Right atrium auricular region (tissue), 2 donors: ENCODE results near the gene IKZF1. TPM values are rescaled to one million over a fixed set of nuclear protein-coding genes. Genes with fewer than 3 reads are reported as not detected.

Experiments
- DNase-seq: peaks from one replicate; pipeline ENCODE4 v3.0.0-alpha.2; 2019; ENCODE audit warnings: low spot score
- H3K27ac ChIP-seq, 2 donors: fragments of 200-600 bp; sonication (generic); 1 replicate in 1 of 2; 2 replicates in 1 of 2; pipeline ENCODE4 v1.5.1; 2016 to 2019
- H3K27me3 ChIP-seq, 2 donors: fragments of 200-600 bp; sonication (generic); one replicate each; pipeline versions ENCODE4 v1.5.1 to v1.6.0; 2017 to 2019
- H3K36me3 ChIP-seq: fragments of 200-600 bp; sonication (generic); one replicate; pipeline ENCODE4 v1.5.1; 2016
- H3K4me1 ChIP-seq, 2 donors: fragments of 200-600 bp; sonication (generic); one replicate each; pipeline versions ENCODE4 v1.5.1 to v1.6.0; 2017 to 2019
- H3K4me3 ChIP-seq, 2 donors: fragments of 200-600 bp; sonication (generic); 1 replicate in 1 of 2; 2 replicates in 1 of 2; pipeline ENCODE4 v1.5.1; 2017 to 2019; ENCODE audit warnings: mild to moderate bottlenecking in 1 of 2, moderate library complexity in 1 of 2
- H3K9me3 ChIP-seq, 2 donors: fragments of 200-600 bp; sonication (generic); one replicate each; pipeline ENCODE4 v1.5.1; 2019
- CTCF ChIP-seq, 2 donors: fragments of 200-600 bp; sonication (generic); IDR thresholded peaks; one replicate each; pipeline ENCODE4 v1.5.1; 2019; ENCODE audit warnings: antibody characterized with exemption in 2 of 2
- total RNA-seq, 2 donors: library from RNA; depleted of rRNA; stranded (reverse); fragments of >200 nt; gene quantifications; one replicate each; pipeline ENCODE4 v1.1.0, GENCODE V29; 2016

The IKZF1 gene
- total RNA-seq, 2 donors from 2014 or later = 1.7 to 9.7 TPM

GRCh38 chr7:50416527-50417182, 112.1 kb downstream of the IKZF1 start:
- H3K4me1 ChIP-seq = no peaks in the 10 kb centered on the region

GRCh38 chr7:50418086-50418515, 113.6 kb downstream of the IKZF1 start:
- Histone ChIP-seq H3K36me3 (no peaks in the 10 kb centered on the region), H3K4me1 (no peaks in the 10 kb centered on the region), H3K9me3 (no peaks in the 10 kb centered on the region), H3K4me3 (no peak overlapping the region), H3K27ac (no peak overlapping the region), H3K27me3 (no peaks in the 10 kb centered on the region)
- peak; percentile 75 to 83 for TF ChIP-seq CTCF (IDR thresholded peaks at IDR 0.05)
- DNase-seq = peak; percentile 70

More at GRCh38 chr7:50416527-50417182, 112.1 kb downstream of the IKZF1 start:
- peak; percentile 55 for DNase-seq
- H3K9me3 ChIP-seq = no peaks in the 10 kb centered on the region
- no peak overlapping the region for H3K4me3 ChIP-seq
- H3K27me3 ChIP-seq = no peaks in the 10 kb centered on the region
- H3K36me3 ChIP-seq = no peaks in the 10 kb centered on the region
- no peak for TF ChIP-seq CTCF (IDR thresholded peaks at IDR 0.05)
- no peak overlapping the region for H3K27ac ChIP-seq

GRCh38 chr7:50418526-50419290, 114.2 kb downstream of the IKZF1 start:
- no peak for TF ChIP-seq CTCF (IDR thresholded peaks at IDR 0.05)
- Histone ChIP-seq H3K27ac (no peak overlapping the region), H3K36me3 (no peaks in the 10 kb centered on the region), H3K4me1 (no peaks in the 10 kb centered on the region), H3K9me3 (no peaks in the 10 kb centered on the region), H3K4me3 (no peak overlapping the region), H3K27me3 (no peaks in the 10 kb centered on the region)
- DNase-seq = no peak

DNA sequence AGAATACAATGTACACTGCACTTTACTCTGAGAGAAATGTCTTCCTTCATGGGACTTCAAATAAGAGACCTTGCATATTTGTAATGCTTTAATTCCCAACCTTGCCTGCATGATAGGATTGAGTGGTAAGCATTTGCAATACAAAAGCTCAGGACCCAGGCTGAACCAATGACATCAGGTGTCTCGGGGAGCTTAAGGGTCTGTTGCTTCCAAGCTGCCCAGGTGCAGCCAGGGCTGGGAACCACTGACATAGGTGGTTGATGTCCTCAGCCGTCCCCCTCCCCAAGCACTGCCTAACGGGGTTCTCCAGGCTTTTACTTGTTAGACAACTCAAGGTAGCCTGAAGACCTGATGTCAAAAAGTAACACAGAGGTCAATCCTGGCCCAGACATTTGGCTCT, 116.5 kb downstream of the IKZF1 start:
- no peaks in the 10 kb centered on the region for H3K27me3 ChIP-seq
- no peaks in the 10 kb centered on the region for H3K36me3 ChIP-seq
- no peaks in the 10 kb centered on the region for H3K4me1 ChIP-seq
- no peak overlapping the region for H3K27ac ChIP-seq
- no peak for DNase-seq
- no peak for TF ChIP-seq CTCF (IDR thresholded peaks at IDR 0.05)
- H3K4me3 ChIP-seq = no peak overlapping the region
- H3K9me3 ChIP-seq = no peaks in the 10 kb centered on the region

GRCh38 chr7:50422858-50423257, 118.3 kb downstream of the IKZF1 start:
- Histone ChIP-seq H3K27ac (no peak overlapping the region), H3K9me3 (no peaks in the 10 kb centered on the region), H3K4me1 (no peaks in the 10 kb centered on the region), H3K4me3 (no peak overlapping the region), H3K36me3 (no peaks in the 10 kb centered on the region), H3K27me3 (no peaks in the 10 kb centered on the region)
- no peak for TF ChIP-seq CTCF (IDR thresholded peaks at IDR 0.05)
- no peak for DNase-seq
